ENCODE measurements around the gene URB1.
"Not testable (repeated sequence)": the region's sequence is repeated elsewhere in the genome, so short reads cannot be mapped to it uniquely, and the experiment has no call there.

URB1 gene

GRCh38 chr21:32377991-32378390 is 14.8 kb downstream of the URB1 start:
- in situ Hi-C loops (cut with MboI; ENCODE audit: low sequenced_read_pairs), result no loop called here

DNA sequence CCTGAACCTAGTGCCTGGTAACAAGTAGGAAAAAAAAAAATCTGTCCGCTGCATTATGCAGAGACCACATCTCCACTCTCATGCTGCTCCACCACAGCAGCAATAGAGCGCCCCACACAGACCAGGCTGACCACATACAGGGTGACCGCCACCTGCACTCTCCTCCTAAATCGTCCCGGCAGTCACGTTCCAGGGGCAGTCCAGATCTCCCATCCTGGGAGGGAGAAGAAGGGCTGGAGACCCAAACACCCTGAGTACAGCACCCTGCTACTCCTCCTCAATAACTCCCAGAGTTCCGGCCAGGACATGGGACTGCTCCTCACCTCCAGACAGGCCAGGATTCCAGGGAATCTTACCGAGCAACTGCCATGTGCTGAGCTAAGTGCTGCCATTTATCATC is 15.3 kb downstream of the URB1 start:
- in situ Hi-C loops (cut with MboI; ENCODE audit: low sequenced_read_pairs), result no loop called here

DNA sequence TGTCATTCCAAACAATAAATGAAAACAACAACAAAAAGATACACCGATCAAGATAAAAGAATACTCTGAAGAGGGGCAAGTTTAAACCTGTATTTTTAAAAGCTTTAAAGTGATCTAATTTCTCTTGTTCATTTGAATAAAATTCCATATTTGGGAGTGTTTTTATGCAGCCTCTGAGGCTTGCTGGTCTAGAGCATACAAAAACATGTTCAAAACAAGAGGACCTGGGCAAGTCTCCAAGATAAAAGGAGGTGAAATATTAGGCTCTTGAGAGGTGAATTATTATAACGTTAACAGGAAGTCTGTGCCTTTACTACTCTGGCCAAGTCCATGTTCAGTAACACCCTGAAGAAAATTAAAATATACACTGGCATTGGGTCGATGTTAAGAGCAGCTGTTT is 20.1 kb downstream of the URB1 start:
- in situ Hi-C loops (cut with MboI; ENCODE audit: low sequenced_read_pairs), result no loop called here

DNA sequence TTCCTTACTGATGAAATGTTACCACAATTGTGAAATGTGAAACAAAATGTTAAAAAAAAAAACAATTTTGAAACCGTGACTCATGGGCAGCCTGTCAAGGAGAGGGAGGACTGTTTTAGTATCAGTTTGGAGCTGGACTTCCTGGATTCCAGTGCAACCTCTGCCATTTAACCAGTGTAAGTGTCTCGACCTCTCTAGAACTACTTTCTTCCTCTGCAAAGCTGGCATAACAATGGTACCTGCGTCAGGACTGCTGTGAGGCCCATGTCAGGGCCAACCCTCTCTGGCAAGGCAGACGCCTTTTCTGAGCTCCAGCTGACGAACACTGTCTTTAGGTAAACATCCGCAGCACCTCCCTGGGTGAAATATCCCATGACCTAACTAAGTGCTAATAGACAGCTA is 20.9 kb downstream of the URB1 start:
- in situ Hi-C loops (cut with MboI; ENCODE audit: low sequenced_read_pairs), result no loop called here

DNA sequence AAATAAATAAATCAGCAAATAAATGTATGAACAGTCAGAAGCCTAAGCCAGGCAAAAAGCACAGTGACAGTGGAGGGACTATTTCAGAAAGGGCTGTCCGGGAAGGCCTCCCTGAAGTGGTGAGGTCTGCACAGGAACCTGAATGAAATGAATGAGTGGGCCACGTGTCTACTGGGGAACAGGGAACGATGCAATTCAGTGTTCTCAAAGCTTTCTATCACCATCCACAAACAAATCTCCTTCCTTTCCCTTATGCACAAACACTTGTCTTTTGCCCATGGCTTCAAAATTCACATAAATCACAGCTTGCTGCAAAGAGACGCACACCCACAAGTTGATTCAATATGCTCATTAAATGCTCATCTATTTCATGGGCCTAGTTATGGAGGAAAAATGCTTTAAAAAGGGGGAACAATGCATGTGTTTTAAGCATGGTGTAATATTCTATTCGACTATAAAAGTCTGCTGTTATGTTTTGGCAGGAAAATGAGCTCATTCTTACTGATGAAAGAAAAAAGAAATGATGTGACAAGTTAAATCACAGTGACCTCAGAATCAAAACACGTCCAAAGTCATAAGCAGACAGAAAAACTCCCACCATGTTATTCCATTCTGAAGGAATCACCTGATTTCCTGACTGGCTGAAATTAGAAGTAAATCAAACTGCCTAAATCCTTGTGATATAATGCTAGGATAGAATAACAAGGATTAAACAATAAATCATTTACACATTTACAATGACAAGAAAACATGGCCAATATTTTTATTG is 21.6 kb downstream of the URB1 start:
- in situ Hi-C loops (cut with MboI; ENCODE audit: low sequenced_read_pairs), result no loop called here

GRCh38 chr21:32368961-32369360 is 23.9 kb downstream of the URB1 start:
- in situ Hi-C loops (cut with MboI; ENCODE audit: low sequenced_read_pairs), result not testable (repeated sequence)

DNA sequence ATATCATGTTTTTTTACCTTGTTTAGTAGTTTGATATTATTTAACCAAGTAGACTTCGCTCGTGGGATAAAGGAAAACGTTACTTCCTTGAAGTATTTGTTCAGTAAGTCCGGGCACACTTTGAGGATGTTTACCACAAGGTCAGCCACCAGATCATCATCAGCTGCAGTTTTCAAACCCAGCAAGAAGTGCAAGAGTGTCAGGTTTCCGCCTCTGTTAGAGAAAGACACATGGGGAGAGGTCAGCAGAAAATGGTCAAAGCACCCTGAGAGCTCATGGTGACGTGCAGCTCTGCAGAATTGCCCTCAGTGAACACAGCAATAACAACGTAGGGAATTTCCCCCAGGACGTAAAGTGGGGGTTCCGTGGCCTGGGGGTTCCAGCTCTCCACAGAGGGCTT is 24.4 kb downstream of the URB1 start:
- in situ Hi-C loops (cut with MboI; ENCODE audit: low sequenced_read_pairs), result no loop called here

- in situ Hi-C loops (cut with MboI; ENCODE audit: low sequenced_read_pairs), result no loop called here
These were observed 25.7 kb downstream of the URB1 start for GRCh38 chr21:32367158-32367557.

GRCh38 chr21:32366191-32366590 is 26.6 kb downstream of the URB1 start:
- in situ Hi-C loops (cut with MboI; ENCODE audit: low sequenced_read_pairs), result no loop called here

GRCh38 chr21:32364796-32365195 is 28.0 kb downstream of the URB1 start:
- in situ Hi-C loops (cut with MboI; ENCODE audit: low sequenced_read_pairs), result no loop called here

GRCh38 chr21:32364387-32364786 is 28.4 kb downstream of the URB1 start:
- in situ Hi-C loops (cut with MboI; ENCODE audit: low sequenced_read_pairs), result no loop called here

DNA sequence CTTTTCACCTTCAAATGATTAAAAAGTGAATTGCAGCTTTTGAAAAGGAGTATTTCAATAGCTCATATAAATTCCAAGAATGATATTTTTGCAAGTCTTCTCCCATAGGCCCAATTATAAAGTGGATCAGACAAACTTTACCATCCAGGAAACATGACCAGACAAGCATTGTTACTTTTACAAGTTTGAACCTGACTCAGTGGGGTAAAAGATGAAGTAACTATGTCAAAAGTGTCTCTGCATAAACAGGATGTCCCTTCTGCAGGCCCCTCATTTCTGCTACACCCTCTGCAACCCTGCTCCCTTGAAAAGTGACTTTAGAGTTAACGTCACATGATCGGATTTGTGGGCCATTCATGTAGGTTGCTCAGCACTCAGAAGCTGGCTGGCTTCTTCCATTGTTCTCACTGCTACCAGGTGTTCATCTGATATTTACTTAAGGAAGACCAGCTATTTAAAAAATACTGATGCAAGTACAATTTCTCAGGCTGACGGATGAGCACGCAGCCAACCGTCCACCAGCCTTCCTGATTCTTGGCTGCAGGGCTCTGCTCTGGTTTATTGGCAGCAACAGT is 32.3 kb downstream of the URB1 start:
- in situ Hi-C loops (cut with MboI; ENCODE audit: low sequenced_read_pairs), result no loop called here

DNA sequence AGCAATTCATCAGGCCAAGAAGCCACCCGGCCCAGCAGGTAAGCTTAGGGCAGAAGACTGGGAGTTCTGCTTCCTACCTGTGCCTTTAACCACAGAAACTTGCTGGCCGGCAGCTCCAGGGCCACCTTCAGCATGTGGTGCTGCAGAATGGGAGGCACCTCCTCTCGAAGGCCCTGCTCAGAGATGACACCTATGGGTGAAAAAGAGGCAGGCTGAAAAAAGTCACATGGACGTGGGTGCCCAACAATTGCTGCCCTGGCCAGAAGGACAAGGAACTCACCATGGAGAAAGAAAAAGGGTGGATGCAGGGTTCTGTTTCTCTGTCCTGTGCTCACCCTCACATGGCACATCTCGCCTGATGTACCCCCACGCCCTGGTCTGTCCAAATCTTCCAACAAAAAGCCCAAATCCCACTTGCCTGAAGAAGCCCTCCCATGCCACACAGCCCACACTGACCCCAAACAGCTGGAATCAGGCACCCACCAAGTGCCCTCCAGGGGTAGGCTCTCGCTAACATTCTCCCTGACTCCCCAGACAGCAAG is 33.0 kb downstream of the URB1 start:
- in situ Hi-C loops (cut with MboI; ENCODE audit: low sequenced_read_pairs), result no loop called here

DNA sequence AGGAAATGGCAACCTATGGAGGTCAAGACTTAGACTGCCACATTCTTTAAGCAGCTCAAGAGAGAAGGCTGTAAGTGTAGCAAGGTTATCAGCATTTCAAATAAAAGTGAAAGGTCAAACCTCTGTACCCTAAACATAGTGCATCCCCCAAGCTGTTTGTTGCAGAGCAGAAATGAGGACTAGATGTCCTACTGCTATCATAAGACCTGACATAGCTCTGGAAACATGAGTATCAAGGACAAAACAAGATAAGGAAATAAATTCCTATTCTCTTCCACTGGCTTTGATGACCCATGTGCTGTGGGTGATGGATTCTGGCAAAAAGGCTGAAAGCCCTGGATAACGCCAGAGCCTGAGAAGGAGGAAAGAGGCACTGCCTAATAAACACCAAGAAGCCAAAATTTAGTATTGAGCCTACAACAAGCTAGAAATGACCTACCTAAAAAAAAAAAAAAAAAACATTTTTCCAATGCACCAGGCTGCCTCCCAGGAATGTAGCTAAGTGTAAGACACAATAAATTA is 35.9 kb downstream of the URB1 start:
- in situ Hi-C loops (cut with MboI; ENCODE audit: low sequenced_read_pairs), result no loop called here

- in situ Hi-C loops (cut with MboI; ENCODE audit: low sequenced_read_pairs), result no loop called here
These were observed 39.7 kb downstream of the URB1 start for GRCh38 chr21:32353002-32353711.

DNA sequence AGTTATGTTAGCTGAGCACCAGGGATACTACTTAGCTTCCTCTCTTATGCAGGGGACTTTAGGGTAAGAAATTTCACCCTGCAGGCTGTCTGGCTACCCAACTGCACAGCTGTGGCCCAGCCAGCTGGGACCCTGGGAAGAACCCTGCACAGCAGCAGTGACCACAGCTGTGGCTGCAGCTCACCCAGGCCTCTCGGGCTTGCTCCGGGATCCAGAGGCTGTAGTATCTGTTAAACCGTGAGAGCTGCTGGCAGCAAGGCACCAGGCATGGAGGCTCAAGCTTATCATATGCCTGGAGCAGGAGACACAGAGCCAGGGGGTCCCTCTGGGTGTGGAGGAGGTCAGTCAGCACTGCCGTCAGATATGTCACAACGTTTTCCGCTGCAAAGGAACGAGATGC is 40.3 kb downstream of the URB1 start:
- in situ Hi-C loops (cut with MboI; ENCODE audit: low sequenced_read_pairs), result no loop called here

DNA sequence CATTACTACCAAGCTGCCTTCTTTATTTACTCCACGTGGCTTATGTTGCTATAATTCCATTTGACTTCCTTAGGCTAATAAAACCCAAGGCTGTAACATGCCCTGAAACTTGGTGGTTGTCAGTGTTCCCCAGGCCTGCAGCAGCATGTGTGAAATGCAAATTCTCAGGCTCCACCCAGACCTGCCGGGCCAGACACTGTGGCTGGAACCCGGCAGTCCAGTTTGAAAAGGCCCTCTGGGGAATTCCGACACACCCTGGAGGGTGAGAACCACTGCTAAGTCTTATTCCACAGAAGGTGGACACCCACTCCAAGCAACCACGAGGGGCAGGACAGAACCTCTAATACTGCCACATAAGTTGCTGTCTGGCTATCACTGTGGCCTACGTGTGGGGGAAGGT is 41.4 kb downstream of the URB1 start:
- in situ Hi-C loops (cut with MboI; ENCODE audit: low sequenced_read_pairs), result no loop called here

- in situ Hi-C loops (cut with MboI; ENCODE audit: low sequenced_read_pairs), result no loop called here
These were observed 41.8 kb downstream of the URB1 start for GRCh38 chr21:32350981-32351380.

DNA sequence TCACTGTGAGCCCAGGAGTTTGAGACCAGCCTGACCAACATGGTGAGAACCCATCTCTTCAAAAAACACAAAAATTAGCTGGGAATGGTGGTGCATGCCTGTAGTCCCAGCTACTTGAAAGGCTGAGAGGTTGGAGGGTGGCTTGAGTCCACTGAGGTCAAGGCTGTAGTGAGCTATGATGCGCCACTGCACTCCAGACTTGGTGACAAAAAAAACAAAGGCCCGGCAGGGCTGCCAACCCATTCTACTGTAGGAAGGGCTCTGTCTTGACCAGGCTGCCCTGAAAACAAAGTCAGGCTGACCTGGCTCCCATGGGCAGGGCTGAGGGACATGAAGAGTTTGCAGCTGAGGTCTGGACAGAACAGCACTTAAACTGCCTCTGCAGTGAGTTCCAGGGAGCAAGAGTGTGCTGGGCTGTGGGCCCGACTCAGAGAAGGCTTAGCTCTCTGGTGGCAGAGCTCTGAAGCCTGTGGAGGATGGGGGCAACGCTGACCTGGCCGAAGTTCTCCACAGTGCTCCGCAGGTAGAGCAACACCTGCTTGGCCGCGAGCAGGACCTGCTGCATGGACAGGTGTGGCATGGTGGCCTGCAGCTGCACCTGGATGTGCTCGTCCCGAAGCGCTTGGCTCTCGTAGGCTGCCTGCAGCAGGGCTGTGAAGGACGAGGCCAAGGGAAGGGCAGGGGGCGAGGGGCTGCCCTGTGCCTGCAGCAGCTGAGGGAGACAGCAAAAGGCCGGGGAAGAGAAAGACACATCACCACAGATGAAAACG is 42.4 kb downstream of the URB1 start:
- in situ Hi-C loops (cut with MboI; ENCODE audit: low sequenced_read_pairs), result no loop called here

GRCh38 chr21:32349333-32349944 is 43.4 kb downstream of the URB1 start:
- in situ Hi-C loops (cut with MboI; ENCODE audit: low sequenced_read_pairs), result no loop called here
